ENCODE data around the gene HP. TPM values are rescaled to one million over a fixed set of nuclear protein-coding genes. Genes with fewer than 3 reads are reported as not detected.
"Not testable (repeated sequence)": the region's sequence is repeated elsewhere in the genome, so short reads cannot be mapped to it uniquely, and the experiment has no call there.

Gene HP
- total RNA-seq, 1 donor from 2014 or later: not detected

DNA sequence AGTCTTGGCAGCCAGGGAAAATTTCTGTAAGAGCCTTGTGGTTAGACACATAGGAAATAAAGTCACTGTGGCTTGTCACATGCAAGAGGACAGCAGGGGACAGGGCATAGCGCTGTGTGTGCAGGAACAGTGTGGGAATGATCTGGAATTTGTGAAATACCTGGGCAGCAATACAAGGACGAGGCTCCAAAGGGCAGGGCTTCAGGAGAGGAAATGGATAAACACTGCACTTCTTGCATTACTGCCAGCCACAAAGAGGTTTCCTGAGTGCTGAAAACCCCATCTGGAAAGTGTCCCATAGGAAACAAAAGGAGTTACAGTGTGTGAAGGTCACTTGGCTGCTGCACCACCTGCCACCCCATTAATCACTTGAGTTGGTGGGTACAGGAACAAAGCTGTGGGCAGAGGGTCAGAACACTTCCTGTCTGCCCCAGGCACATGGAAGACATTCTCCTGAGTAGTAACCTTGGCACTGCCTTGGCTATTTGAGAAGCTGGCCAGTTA, 12.1 kb upstream of the HP start:
- intact Hi-C loops (cut with micrococcal nuclease): no loop called here

DNA sequence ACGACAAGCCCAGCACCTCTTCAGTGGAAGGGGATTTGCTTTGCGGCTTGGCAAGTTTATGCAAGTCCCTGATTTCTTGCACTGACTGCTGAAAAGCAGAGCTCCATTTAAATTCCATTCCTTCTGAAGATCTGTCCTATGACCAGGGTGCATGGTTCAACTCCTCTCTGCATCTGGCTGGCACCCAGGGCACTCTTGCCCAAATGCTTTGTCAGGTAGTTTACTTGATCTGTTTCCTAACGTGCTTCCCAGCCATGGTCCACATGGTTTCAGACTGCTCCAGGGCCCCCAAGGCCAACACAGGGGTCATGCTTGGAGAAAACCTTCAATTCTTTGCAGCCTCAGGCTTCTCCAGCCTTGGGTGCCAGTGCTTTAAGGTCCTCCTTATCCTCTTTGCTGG, 11.2 kb upstream of the HP start:
- intact Hi-C loops (cut with micrococcal nuclease): no loop called here

DNA sequence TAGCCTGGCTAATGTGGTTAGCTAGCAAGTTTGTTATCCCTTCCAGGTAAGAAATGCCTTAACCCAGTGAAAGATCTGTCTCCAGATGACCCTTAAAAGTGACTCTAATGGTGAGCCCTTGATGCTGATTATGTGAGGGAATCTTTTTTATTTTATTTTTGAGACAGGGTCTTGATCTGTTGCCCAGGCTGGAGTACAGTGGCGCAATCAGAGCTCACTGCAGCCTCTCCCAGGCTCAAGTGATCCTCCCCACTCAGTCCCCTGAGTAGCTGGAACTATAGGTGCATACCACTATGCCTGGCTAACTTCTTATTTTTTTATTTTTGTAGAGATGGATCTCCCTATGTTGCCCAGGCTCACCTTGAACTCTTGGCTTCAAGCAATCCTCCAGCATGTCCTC, 10.8 kb upstream of the HP start:
- intact Hi-C loops (cut with micrococcal nuclease): no loop called here

DNA sequence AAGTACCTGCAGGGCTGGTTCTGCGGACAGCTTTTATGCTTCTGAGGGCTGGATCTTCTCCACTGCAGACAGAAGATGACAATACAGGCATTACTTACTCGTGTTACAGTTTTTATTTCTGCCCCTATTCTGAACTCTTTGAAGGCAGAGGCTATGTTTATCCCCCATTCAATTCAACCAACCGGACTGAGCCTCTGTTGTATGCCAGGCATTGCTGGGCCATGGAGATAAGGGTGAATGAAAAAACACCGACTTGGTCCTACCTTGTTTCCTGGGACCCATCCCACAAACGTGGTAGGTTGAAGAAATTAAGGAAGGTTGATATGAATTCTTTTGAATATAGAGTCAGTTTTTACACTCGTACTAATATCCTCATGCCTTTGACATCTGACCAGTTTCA, 10.0 kb upstream of the HP start:
- intact Hi-C loops (cut with micrococcal nuclease): no loop called here

DNA sequence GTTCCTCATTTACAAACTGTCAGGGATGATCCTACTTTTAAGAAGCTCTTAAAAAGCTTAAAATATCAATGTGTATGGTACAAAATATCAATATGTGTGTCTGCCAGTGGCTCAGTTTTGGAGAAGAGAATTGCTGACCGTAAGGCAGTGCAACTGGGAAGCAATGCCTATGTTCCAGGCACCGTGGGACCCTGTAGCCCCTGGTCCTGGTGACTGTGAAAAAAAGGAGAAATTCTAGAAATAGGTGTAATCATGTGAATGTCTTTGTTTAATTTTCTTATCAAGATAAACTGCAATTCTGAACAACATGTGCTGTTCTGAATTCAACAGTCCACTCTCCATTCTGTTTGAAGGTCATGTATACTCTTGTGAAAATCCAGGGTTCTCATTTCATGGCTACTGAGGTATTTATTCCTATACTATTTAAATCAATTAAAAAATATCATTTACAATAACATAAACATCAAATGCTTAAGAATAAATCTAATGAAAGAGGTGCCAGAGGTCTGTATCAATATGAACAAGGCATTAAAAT, 9.4 kb upstream of the HP start:
- intact Hi-C loops (cut with micrococcal nuclease): no loop called here

DNA sequence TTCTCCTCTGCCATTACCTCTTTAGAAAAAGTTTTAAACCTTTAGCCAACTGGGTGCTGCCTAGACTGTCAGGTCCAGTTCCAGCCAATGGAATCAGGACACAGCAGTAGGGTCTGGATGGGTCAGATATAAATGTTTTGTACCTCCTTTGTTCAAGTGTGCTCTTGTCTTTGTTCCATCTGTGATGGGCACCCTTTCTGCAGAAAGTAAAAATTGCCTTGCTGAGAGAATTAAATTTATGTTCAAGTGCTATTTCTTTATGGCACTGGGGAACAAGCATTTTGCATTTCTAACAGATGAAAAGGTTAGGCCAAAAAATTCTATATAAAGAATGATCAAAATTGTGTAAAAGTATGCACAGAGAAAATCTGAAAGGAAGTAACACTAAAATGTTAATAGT, 5.2 kb upstream of the HP start:
- intact Hi-C loops (cut with micrococcal nuclease): no loop called here

DNA sequence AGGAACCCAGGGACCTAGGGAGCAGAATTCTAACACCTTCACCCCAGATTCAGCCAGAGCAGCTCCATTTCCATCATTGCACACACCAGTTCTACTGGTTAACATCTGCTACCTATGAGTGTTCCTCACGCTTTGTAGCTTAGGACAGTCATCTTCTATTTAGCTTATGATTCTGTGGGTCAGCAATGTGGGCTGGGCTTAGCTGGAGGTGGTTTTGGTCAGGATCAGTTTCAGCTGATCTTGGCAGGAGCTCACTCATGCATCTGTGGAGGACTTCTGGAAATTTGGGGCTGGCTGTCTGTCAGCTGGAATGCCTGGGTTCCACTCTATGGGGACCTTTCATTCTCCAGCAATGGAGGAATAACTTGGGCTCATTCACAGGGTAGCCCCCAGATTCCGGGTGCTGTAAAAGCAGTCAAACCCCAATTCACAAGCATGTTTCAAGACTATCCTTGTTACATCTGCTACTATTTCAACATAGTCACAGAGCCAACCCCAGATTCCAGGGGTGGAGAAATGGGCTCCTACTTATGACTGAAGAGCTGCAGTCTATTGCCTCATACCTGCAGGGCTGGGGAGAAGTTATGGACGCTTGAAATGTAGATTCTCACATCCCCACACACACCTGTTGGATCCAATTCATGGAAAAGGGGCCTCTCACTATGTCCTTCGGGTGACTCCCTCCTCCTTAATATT, 3.4 kb upstream of the HP start:
- intact Hi-C loops (cut with micrococcal nuclease): no loop called here

DNA sequence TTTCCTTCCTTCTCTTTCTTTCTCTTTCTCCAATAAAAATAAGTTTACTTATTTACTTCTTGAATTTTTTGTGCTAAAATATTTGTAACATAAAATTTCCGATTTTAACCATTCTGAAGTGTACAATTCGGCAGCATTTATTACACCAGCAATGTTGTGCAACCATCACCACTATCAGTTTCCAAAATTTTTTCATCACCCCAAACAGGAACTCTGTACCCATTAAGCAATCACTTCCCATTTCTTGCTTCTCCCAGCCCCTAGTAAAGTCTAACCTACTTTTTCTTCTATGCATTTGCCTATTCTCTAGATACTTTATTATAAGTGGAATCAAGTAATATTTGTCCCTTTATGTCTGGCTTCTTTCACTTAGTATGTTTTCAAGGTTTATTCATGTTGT, 2.5 kb upstream of the HP start:
- intact Hi-C loops (cut with micrococcal nuclease): no loop called here

DNA sequence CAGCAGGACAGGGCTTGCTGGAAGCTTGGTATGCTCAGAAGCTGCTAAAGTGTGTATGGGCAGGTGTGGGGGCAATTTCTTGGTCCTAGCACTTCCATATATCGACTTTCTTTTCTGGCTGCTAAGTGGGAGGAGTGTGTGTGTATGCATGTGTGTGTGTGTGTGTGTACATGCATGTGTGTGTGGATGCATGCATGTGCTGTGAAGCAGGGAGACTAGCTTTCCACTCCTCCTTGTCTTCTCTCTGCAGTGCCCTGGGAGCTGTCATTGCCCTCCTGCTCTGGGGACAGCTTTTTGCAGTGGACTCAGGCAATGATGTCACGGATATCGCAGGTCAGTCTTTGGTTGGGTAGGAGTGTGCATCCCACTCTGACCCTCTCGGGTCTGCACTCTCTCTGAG, 1.6 kb downstream of the HP start:
- intact Hi-C loops (cut with micrococcal nuclease): no loop called here

DNA sequence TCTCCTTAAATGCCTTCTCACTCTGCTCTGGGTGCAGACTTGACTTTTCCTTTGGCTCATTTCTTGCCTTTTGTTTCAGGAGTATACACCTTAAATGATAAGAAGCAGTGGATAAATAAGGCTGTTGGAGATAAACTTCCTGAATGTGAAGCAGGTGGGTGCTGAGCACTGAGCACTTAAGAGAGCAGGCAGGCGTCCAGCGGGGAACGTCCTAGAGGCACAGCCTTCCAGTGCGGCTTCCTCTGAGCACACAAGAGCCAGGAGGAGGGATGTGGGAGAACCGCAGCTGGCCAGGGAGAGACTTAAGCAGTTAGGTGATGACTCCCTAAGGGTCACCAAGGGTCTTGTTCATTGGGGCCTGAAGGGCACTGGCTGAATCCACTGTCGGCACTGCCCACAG, 3.0 kb downstream of the HP start:
- intact Hi-C loops (cut with micrococcal nuclease): not testable (repeated sequence)

DNA sequence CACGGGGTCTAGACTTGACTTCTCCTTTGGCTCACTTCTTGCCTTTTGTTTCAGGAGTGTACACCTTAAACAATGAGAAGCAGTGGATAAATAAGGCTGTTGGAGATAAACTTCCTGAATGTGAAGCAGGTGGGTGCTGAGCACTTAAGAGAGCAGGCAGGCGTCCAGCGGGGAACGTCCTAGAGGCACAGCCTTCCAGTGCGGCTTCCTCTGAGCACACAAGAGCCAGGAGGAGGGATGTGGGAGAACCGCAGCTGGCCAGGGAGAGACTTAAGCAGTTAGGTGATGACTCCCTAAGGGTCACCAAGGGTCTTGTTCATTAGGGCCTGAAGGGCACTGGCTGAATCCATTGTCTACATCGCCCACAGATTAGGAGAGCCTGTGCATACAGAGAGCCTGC, 4.8 kb downstream of the HP start:
- intact Hi-C loops (cut with micrococcal nuclease): not testable (repeated sequence)

DNA sequence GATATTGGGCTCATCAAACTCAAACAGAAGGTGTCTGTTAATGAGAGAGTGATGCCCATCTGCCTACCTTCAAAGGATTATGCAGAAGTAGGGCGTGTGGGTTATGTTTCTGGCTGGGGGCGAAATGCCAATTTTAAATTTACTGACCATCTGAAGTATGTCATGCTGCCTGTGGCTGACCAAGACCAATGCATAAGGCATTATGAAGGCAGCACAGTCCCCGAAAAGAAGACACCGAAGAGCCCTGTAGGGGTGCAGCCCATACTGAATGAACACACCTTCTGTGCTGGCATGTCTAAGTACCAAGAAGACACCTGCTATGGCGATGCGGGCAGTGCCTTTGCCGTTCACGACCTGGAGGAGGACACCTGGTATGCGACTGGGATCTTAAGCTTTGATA, 6.1 kb downstream of the HP start:
- intact Hi-C loops (cut with micrococcal nuclease): no loop called here

DNA sequence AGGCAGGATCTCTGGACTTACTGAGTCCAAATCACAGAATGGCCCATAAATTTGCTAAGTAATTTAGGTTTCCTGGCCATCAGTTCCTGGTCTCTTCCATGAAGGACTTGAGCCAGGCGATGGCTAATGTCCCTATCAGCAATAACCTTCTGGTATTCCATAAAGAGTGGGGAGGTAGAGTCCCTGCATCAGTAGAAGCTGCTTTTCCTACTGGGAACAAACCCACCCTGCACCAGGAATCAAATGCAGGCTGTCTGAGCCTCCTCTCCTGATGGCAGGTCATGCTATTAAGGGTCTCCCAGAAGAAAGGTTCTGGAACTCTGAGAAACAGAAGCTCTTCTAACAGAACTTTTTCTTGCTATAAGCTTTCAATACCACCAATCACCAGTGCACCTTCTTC, 7.3 kb downstream of the HP start:
- intact Hi-C loops (cut with micrococcal nuclease): no loop called here

DNA sequence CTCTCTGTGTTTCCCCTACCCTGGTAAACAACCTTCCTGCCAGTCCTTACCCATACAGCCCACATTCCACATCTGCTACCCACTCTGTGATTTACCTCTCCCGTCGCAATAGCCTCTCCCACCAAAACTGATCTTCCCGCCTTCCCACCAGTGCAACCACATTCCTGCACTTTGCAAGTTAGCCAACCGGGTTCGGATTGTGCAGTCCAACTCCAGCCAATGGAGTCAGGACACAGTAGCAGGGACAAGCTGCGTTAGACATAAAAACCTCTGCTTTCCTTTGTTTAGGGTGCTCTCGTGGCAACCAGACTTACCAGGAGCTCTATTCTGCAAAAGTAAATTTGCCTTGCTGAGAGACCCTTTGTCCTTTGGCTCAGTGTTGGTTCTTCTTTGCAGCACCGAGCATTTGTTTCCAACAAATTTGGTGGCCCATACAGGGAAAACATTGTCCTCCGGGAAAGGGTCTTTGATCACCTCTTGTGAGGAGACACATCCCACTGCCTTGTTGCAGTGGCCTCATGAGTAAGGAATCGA, 10.1 kb downstream of the HP start:
- intact Hi-C loops (cut with micrococcal nuclease): no loop called here

DNA sequence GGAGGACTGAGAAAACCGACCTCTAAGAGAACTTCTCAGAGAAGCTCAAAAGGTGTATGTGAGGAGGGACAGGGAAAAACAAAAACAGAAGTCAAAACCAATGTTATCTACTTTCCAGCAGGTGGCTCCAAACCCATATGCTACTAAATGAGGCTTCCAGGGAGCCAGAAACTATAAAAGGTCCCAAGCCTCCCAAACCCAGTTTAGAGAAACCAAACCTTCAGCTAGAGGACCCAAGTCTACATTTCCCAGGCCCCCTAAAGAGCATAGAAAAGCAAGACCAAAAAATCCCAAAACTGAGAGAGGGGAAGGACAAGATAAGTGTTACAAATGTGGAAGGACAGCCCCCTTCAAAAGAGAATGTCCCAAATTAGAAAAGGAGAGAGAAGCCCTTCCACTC, 12.4 kb downstream of the HP start:
- intact Hi-C loops (cut with micrococcal nuclease): loop anchor here (1.0 kb wide), 1 partner anchor 33 kb away; no protein-coding TSS in a partner anchor

DNA sequence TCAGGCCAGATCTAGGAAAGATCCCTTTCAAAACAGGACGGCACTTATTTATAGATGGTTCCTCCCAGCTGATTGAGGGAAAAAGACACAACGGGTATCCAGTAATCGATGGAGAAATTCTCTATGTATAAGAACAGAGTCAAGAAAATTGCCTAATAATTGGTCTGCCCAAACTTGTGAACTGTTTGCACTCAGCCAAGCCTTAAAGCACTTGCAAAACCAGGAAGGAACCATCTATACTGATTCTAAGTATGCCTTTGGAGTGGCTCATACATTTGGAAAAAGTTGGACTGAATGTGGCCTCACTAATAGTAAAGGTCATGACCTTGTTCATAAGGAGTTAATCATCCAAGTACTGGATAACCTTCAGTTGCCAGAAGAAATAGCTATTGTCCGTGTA, 14.6 kb downstream of the HP start:
- intact Hi-C loops (cut with micrococcal nuclease): no loop called here

DNA sequence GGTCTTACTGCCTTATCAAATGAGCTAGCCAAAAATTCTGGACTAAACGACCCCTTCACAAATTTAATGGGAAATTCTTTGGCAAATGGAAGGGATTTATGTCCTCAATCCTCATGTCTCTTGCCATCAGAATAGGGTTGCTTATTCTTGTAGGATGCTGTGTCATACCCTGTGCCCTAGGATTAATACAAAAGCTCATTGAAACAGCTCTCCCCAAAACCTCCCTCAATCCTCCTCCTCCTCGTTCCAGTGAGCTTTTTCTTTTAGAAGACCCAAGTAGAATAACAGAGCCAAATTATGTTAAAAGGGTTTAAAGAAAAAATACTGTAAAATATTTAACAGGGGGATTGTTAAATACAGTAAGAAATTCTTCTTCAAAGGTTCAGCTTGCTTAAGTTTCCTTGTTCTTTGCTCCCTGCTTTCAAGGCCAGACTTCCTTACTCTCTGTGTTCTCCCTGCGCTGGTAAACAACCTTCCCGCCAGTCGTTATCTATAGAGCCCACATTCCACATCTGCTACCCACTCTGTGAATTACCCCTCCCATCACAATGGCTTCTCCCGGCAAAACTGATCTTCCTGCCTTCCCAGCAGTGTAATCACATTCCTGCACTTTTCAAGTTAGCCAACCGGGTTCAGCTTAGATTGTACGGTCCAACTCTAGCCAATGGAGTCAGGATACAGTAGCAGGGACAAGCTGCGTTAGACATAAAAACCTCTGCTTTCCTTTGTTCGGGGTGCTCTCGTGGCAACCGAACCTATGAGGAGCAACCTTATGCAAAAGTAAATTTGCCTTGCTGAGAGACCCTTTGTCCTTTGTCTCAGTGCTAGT, 18.4 kb downstream of the HP start:
- intact Hi-C loops (cut with micrococcal nuclease): no loop called here

DNA sequence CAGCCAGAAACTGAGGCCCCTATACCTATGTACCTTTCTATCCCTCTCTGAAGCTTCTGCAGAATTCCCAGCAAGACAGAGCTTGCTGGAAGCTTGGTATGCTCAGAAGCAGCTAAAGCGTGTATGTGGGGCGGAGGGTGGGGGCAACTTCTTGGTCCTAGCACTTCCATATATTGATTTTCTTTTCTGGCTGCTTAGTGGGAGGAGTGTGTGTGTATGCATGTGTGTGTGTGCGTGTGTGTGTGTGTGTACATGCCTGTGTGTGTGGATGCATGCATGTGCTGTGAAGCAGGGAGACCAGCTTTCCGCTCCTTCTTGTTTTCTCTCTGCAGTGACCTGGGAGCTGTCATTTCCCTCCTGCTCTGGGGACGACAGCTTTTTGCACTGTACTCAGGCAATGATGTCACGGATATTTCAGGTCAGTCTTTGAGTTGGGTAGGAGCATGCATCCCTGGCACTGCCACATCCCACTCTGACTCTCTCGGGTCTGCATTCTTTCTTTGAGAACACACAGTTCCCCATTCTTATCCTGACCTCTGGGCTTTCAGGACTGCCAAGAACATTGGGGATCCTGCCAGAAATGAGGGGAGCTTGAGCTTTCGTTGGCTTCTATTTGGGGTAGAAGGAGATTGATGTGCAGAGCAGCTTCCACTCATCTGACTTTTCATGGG, 19.4 kb downstream of the HP start:
- intact Hi-C loops (cut with micrococcal nuclease): no loop called here

DNA sequence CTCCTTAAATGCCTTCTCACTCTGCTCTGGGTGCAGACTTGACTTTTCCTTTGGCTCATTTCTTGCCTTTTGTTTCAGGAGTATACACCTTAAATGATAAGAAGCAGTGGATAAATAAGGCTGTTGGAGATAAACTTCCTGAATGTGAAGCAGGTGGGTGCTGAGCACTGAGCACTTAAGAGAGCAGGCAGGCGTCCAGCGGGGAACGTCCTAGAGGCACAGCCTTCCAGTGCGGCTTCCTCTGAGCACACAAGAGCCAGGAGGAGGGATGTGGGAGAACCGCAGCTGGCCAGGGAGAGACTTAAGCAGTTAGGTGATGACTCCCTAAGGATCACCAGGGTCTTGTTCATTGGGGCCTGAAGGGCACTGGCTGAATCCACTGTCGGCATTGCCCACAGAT, 20.8 kb downstream of the HP start:
- intact Hi-C loops (cut with micrococcal nuclease): not testable (repeated sequence)

DNA sequence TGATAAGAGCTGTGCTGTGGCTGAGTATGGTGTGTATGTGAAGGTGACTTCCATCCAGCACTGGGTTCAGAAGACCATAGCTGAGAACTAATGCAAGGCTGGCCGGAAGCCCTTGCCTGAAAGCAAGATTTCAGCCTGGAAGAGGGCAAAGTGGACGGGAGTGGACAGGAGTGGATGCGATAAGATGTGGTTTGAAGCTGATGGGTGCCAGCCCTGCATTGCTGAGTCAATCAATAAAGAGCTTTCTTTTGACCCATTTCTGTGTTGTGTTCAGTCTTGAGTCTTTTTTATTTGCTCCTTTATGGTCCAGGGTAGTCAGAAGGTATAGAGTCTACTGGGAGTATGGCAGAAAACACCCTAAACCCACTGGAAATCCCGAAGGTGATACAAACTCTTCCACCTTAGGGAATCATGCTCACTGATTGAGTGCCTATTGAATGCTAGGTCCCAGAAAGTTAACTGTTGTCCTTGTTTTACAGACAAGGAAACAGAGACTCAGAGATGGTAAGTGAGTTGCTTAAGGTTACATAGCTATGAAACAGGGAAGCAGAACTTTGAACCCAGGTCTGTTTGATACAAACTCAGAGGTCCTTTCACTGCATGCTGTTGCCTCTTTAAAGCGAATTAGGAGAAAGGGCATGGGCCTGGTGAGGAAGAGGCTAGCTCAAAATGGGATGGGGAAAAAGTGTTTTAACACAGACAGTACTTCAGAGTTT, 22.8 kb downstream of the HP start:
- intact Hi-C loops (cut with micrococcal nuclease): not testable (repeated sequence)

DNA sequence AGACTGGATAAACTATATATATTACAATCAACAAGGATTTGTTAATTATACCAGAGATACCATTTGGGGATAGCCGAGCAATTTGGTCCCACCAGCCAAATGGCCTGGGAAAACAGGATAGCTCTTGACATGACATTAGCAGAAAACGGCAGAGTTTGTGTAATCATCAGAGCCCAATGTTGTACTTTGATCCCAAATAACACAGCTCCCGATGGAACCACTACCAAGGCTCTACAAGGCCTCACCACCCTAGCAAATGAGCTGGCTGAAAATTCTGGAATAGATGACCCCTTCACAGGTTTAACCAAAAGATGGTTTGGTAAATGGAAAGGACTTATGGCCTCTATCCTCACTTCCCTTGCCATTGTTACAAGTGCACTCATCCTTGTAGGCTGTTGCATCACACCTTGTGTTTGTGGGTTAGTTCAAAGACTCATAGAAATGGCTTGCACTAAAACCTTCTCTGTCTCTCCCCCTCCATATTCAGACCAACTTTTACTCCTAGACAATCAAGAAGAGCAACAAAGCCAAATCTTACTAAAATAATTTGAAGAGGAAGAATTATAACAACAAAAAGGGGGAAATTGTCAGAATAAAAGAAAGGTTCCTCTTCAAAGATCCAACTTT, 29.6 kb downstream of the HP start:
- intact Hi-C loops (cut with micrococcal nuclease): no loop called here
